PC-3 (cell line): ENCODE measurements around the gene HTR3B. TPM values are rescaled to one million over a fixed set of nuclear protein-coding genes. Genes with fewer than 3 reads are reported as not detected.
"Not testable (repeated sequence)": the region's sequence is repeated elsewhere in the genome, so short reads cannot be mapped to it uniquely, and the experiment has no call there.

Experiments
- ATAC-seq: fragments of 200-7000 bp; cut with Tn5 transposase; 2 replicates; pipeline ENCODE4 v1.9.1; 2020; ENCODE audit warnings: mild to moderate bottlenecking, moderate library complexity
- BruUV-seq: library from RNA; stranded (reverse); fragments of 400-500 nt; replicated peaks from 2 replicates; lab custom pipeline; 2021; lab: Mats Ljungman, UMichigan
- CTCF ChIA-PET: fragments of 300-600 bp; sonication (Branson Sonifier 250); formaldehyde crosslinking; loops from one replicate; lab custom pipeline; 2022; ENCODE audit warnings: antibody characterized with exemption; lab: Charles Lee
- POLR2A ChIA-PET: fragments of 300-600 bp; sonication (Branson Sonifier 250); formaldehyde crosslinking; loops from one replicate; lab custom pipeline; 2022; ENCODE audit warnings: antibody characterized with exemption; ENCODE audit not compliant: unreplicated experiment; lab: Charles Lee
- DNase-seq: peaks from one replicate; pipeline ENCODE4 v3.0.0-alpha.2; 2015
- H2AFZ ChIP-seq: fragments of 300-600 bp; sonication (generic); 2 replicates; pipeline ENCODE4 v1.6.0; 2016; ENCODE audit warnings: antibody characterized with exemption, low read length
- H3F3A ChIP-seq: fragments of 300-600 bp; sonication (generic); one replicate; pipeline ENCODE4 v1.6.0; 2017; ENCODE audit warnings: antibody characterized with exemption, low read length, control low read depth, mild to moderate bottlenecking; ENCODE audit not compliant: unreplicated experiment
- H3K27ac ChIP-seq: fragments of 300-600 bp; sonication (generic); 2 replicates; pipeline ENCODE4 v1.5.1; 2016; ENCODE audit warnings: mild to moderate bottlenecking, low read length
- H3K27me3 ChIP-seq: fragments of 300-600 bp; sonication (generic); 2 replicates; pipeline ENCODE4 v1.6.1; 2016; ENCODE audit warnings: low read length, mixed read lengths
- H3K36me3 ChIP-seq: fragments of 300-600 bp; sonication (generic); 2 replicates; pipeline ENCODE4 v1.6.1; 2016; ENCODE audit warnings: low read depth, mixed run types, low read length, mixed read lengths
- H3K4me1 ChIP-seq: fragments of 300-600 bp; sonication (generic); 2 replicates; pipeline ENCODE4 v1.5.1; 2016; ENCODE audit warnings: low read length; ENCODE audit not compliant: insufficient read depth
- H3K4me2 ChIP-seq: fragments of 300-600 bp; sonication (generic); 2 replicates; pipeline ENCODE4 v1.6.0; 2016; ENCODE audit warnings: low read length
- H3K4me3 ChIP-seq: fragments of 300-600 bp; sonication (generic); 2 replicates; pipeline ENCODE4 v1.5.1; 2016; ENCODE audit warnings: mild to moderate bottlenecking, low read length, mixed read lengths
- H3K79me2 ChIP-seq: fragments of 300-600 bp; sonication (generic); 2 replicates; pipeline ENCODE4 v1.6.1; 2017; ENCODE audit warnings: low read length, mixed read lengths
- H3K9ac ChIP-seq: fragments of 300-600 bp; sonication (generic); 2 replicates; pipeline ENCODE4 v1.6.0; 2016; ENCODE audit warnings: mild to moderate bottlenecking, low read length
- H3K9me2 ChIP-seq: fragments of 300-600 bp; sonication (generic); replicated peaks from 2 replicates; pipeline ENCODE4 v1.6.1; 2016; ENCODE audit warnings: mixed run types, low read length, mixed read lengths
- H3K9me3 ChIP-seq: fragments of 300-600 bp; sonication (generic); 2 replicates; pipeline ENCODE4 v1.6.1; 2016; ENCODE audit warnings: low read length, mixed read lengths
- H4K20me1 ChIP-seq: fragments of 300-600 bp; sonication (generic); 2 replicates; pipeline ENCODE4 v1.6.1; 2016; ENCODE audit warnings: low read length, mixed read lengths
- CTCF ChIP-seq: fragments of 300-600 bp; sonication (generic); conservative IDR thresholded peaks from 2 replicates; pipeline ENCODE4 v1.5.1; 2017; ENCODE audit warnings: antibody characterized with exemption, low read depth, mild to moderate bottlenecking, low read length
- EZH2 ChIP-seq: fragments of 300-600 bp; sonication (generic); IDR thresholded peaks from one replicate; pipeline ENCODE4 v1.6.1; 2017; ENCODE audit warnings: antibody characterized with exemption, mild to moderate bottlenecking, low read length; ENCODE audit not compliant: unreplicated experiment
- EZH2phosphoT487 ChIP-seq: fragments of 300-600 bp; sonication (generic); IDR thresholded peaks from 2 replicates; pipeline ENCODE4 v1.6.1; 2018; ENCODE audit warnings: mild to moderate bottlenecking, antibody characterized with exemption, low read length, borderline replicate concordance
- intact Hi-C: fragments of 100-400 bp; cut with micrococcal nuclease; formaldehyde crosslinking; loops from 2 replicates; pipeline ENCODE4 v1.9.0; 2023
- total RNA-seq: library from RNA; depleted of rRNA; stranded (reverse); fragments of >200 nt; gene quantifications from 2 replicates; pipeline ENCODE4 v1.2.3, GENCODE V29; 2014

The HTR3B gene
- total RNA-seq, 1 experiment from 2014 or later, result not detected

GRCh38 chr11:113932788-113933187, 28.2 kb downstream of the HTR3B start:
- Histone ChIP-seq H3K9ac (no peak overlapping the region), H3K79me2 (no peaks in the 10 kb centered on the region), H3K9me3 (no peaks in the 10 kb centered on the region), H3K4me1 (no peaks in the 10 kb centered on the region), H3K27me3 (peaks cover 73% of the 10 kb centered on the region), H3F3A (no peaks in the 10 kb centered on the region), H3K36me3 (no peaks in the 10 kb centered on the region), H4K20me1 (no peaks in the 10 kb centered on the region), H3K4me2 (no peak overlapping the region), H3K4me3 (no peak overlapping the region), H3K27ac (no peak overlapping the region), H2AFZ (no peak overlapping the region), H3K9me2 (no peaks in the 10 kb centered on the region)
- no TSS peak for BruUV-seq
- DNase-seq (no peak), ATAC-seq (no peak)
- intact Hi-C loops, result no loop called here
- TF ChIP-seq EZH2phosphoT487 (no peak), EZH2 (no peak), CTCF (no peak)
- POLR2A ChIA-PET, result no interaction called here
- CTCF ChIA-PET, result no interaction called here

- BruUV-seq, DNase-seq, H3K4me2 ChIP-seq, CTCF ChIA-PET, H3K9me2 ChIP-seq, H3K79me2 ChIP-seq, H3K4me3 ChIP-seq, intact Hi-C loops, H3K36me3 ChIP-seq, H3K27ac ChIP-seq, ATAC-seq, H3K4me1 ChIP-seq, POLR2A ChIA-PET, H3K9ac ChIP-seq, H3K9me3 ChIP-seq, H2AFZ ChIP-seq, H3F3A ChIP-seq, H4K20me1 ChIP-seq: not testable (repeated sequence)
- peaks cover 84% of the 10 kb centered on the region for H3K27me3 ChIP-seq
Observed at GRCh38 chr11:113934193-113934592, 29.6 kb downstream of the HTR3B start.

- H3K9me2 ChIP-seq, result no peaks in the 10 kb centered on the region
- no peaks in the 10 kb centered on the region for H3K79me2 ChIP-seq
- no peak for DNase-seq
- CTCF ChIA-PET, result no interaction called here
- H3F3A ChIP-seq, result no peaks in the 10 kb centered on the region
- POLR2A ChIA-PET, result no interaction called here
- H4K20me1 ChIP-seq, result no peaks in the 10 kb centered on the region
- no peaks in the 10 kb centered on the region for H3K9me3 ChIP-seq
- ATAC-seq, result no peak
- peaks cover 90% of the 10 kb centered on the region for H3K27me3 ChIP-seq
- no TSS peak for BruUV-seq
- no peak overlapping the region for H3K9ac ChIP-seq
- H3K4me1 ChIP-seq, result no peaks in the 10 kb centered on the region
- no peak overlapping the region for H3K4me2 ChIP-seq
- intact Hi-C loops, result no loop called here
- TF ChIP-seq EZH2 (no peak), EZH2phosphoT487 (no peak), CTCF (no peak)
- no peak overlapping the region for H3K27ac ChIP-seq
- no peak overlapping the region for H2AFZ ChIP-seq
- H3K4me3 ChIP-seq, result no peak overlapping the region
- no peaks in the 10 kb centered on the region for H3K36me3 ChIP-seq
Observed at GRCh38 chr11:113934761-113935160, 30.2 kb downstream of the HTR3B start.
